SK-N-SH treated with all-trans-retinoic acid at 6 μM for 48 hours (cell line): Measurements from ENCODE around the gene HIVEP3.

Experiments used
- ATAC-seq: fragments of 200-7000 bp; cut with Tn5 transposase; 3 replicates; pipeline ENCODE4 v1.9.1; 2020; ENCODE audit warnings: mild to moderate bottlenecking, moderate library complexity
- ARNTL ChIP-seq: fragments of 450-650 bp; formaldehyde crosslinking; IDR thresholded peaks from 2 replicates; pipeline ENCODE4 v1.5.0; 2020; ENCODE audit warnings: low read depth, mild to moderate bottlenecking, moderate library complexity, borderline replicate concordance
- BACH2 ChIP-seq: fragments of 250-450 bp; sonication (Bioruptor Pico); IDR thresholded peaks from 2 replicates; pipeline ENCODE4 v1.9.0; 2021; ENCODE audit warnings: mild to moderate bottlenecking, borderline replicate concordance
- CSDC2 ChIP-seq: fragments of 250-450 bp; sonication (Bioruptor Pico); IDR thresholded peaks from 2 replicates; pipeline ENCODE4 v1.5.0; 2020; ENCODE audit warnings: mild to moderate bottlenecking, moderate library complexity
- ESRRG ChIP-seq: fragments of 250-450 bp; sonication (Bioruptor Pico); IDR thresholded peaks from 2 replicates; pipeline ENCODE4 v1.6.1; 2021; ENCODE audit warnings: mild to moderate bottlenecking
- GLIS3 ChIP-seq: fragments of 250-450 bp; sonication (Bioruptor Pico); IDR thresholded peaks from 2 replicates; pipeline ENCODE4 v1.5.0; 2020; ENCODE audit warnings: mild to moderate bottlenecking, moderate library complexity
- ISL1 ChIP-seq: fragments of 250-450 bp; sonication (Bioruptor Pico); IDR thresholded peaks from 2 replicates; pipeline ENCODE4 v2.1.2; 2022; ENCODE audit warnings: mild to moderate bottlenecking, moderate library complexity
- OSR1 ChIP-seq: fragments of 250-450 bp; sonication (Bioruptor Pico); IDR thresholded peaks from 2 replicates; pipeline ENCODE4 v1.8.0; 2022; ENCODE audit warnings: moderate library complexity, mild to moderate bottlenecking, inconsistent platforms
- PPARA ChIP-seq: fragments of 250-450 bp; sonication (Bioruptor Pico); IDR thresholded peaks from 2 replicates; pipeline ENCODE4 v1.5.0; 2020; ENCODE audit warnings: mild to moderate bottlenecking, borderline replicate concordance
- RARB ChIP-seq: fragments of 250-450 bp; sonication (Bioruptor Pico); IDR thresholded peaks from 2 replicates; pipeline ENCODE4 v1.8.0; 2021; ENCODE audit warnings: mild to moderate bottlenecking, moderate library complexity
- SNAI2 ChIP-seq: fragments of 250-450 bp; sonication (Bioruptor Pico); IDR thresholded peaks from 2 replicates; pipeline ENCODE4 v1.5.0; 2020; ENCODE audit warnings: mild to moderate bottlenecking, moderate library complexity
- TCF4 ChIP-seq: fragments of 250-450 bp; sonication (Bioruptor Pico); IDR thresholded peaks from 2 replicates; pipeline ENCODE4 v1.8.0; 2021; ENCODE audit warnings: mild to moderate bottlenecking, moderate library complexity, borderline replicate concordance
- TOX ChIP-seq: fragments of 250-450 bp; sonication (Bioruptor Pico); IDR thresholded peaks from 2 replicates; pipeline ENCODE4 v1.8.0; 2021; ENCODE audit warnings: mild to moderate bottlenecking, moderate library complexity, borderline replicate concordance
- ZC3H10 ChIP-seq: fragments of 250-450 bp; sonication (Bioruptor Pico); IDR thresholded peaks from 2 replicates; pipeline ENCODE4 v1.5.1; 2021; ENCODE audit warnings: mild to moderate bottlenecking, moderate library complexity
- ZFP3 ChIP-seq: fragments of 250-450 bp; sonication (Bioruptor Pico); IDR thresholded peaks from 2 replicates; pipeline ENCODE4 v1.5.0; 2020; ENCODE audit warnings: mild to moderate bottlenecking, moderate library complexity
- ZFP30 ChIP-seq: fragments of 450-650 bp; formaldehyde crosslinking; IDR thresholded peaks from 2 replicates; pipeline ENCODE4 v1.5.0; 2022; ENCODE audit warnings: mild to moderate bottlenecking, moderate library complexity
- ZNF70 ChIP-seq: fragments of 450-650 bp; formaldehyde crosslinking; IDR thresholded peaks from 2 replicates; pipeline ENCODE4 v1.5.0; 2020; ENCODE audit warnings: mild to moderate bottlenecking, moderate library complexity
- ZNF8 ChIP-seq: fragments of 450-650 bp; formaldehyde crosslinking; IDR thresholded peaks from 2 replicates; pipeline ENCODE4 v1.5.0; 2020; ENCODE audit warnings: mild to moderate bottlenecking, moderate library complexity
- TF ChIP-seq, protein P1 (sequence below): fragments of 250-450 bp; sonication (Bioruptor Pico); IDR thresholded peaks from 2 replicates; pipeline ENCODE4 v1.5.1; 2020; ENCODE audit warnings: low read depth, mild to moderate bottlenecking, moderate library complexity
- TF ChIP-seq, protein P2 (sequence below): fragments of 250-450 bp; sonication (Bioruptor Pico); IDR thresholded peaks from 2 replicates; pipeline ENCODE4 v1.8.0; 2021; ENCODE audit warnings: low read depth, mild to moderate bottlenecking, moderate library complexity, borderline replicate concordance
- TF ChIP-seq, protein P3 (sequence below): fragments of 250-450 bp; sonication (Bioruptor Pico); IDR thresholded peaks from 2 replicates; pipeline ENCODE4 v1.8.0; 2020; ENCODE audit warnings: mild to moderate bottlenecking, moderate library complexity, borderline replicate concordance

Gene HIVEP3

DNA sequence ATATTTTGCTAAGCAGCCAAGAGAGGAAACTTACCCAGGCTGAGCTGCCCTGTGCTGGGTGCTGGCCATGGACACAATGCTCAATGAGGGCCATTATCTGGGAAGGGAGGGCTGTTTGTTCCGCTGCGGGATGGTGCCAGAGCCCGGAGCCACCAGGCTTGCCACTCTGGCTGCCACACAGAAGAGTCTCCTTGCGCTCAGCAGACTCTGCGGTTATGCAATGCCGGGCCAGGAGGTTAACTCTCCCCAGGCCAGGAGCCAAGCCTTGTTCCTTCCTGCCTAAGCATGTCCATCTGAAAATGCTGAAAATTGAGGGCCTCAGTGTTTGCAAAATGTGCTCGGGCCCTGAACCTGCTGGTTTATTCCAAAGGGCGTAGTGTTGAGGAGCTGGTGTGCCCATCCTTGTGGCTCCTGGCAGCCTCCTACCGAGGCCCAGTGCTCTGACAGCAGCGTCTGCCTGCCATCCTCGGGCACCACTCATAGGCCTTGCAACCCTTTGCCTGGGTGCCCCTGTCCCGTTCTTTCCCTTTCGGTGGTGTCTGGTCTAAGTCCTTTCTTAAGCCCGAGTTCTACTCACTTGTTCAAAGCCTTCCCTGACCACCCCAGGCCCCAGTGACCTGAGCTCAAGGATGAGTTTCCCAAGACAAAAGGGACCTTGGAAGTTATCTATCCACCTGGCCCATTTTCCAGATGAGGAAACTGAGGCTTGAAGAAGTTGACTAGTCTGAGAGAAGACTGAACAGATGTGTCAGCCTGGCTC lies 300.5 kb downstream of the HIVEP3 start:
- ATAC-seq: no peak
- TF ChIP-seq BACH2 (no peak), GLIS3 (CRISPR knock-in tag) (no peak), CSDC2 (no peak), ZC3H10 (no peak), ZFP30 (no peak), ZNF70 (CRISPR knock-in tag) (no peak), OSR1 (CRISPR knock-in tag) (no peak), RARB (CRISPR knock-in tag) (no peak), SNAI2 (no peak), ESRRG (CRISPR knock-in tag) (no peak), ISL1 (CRISPR knock-in tag) (no peak), PPARA (CRISPR knock-in tag) (no peak)
- TF ChIP-seq, protein P1, sequence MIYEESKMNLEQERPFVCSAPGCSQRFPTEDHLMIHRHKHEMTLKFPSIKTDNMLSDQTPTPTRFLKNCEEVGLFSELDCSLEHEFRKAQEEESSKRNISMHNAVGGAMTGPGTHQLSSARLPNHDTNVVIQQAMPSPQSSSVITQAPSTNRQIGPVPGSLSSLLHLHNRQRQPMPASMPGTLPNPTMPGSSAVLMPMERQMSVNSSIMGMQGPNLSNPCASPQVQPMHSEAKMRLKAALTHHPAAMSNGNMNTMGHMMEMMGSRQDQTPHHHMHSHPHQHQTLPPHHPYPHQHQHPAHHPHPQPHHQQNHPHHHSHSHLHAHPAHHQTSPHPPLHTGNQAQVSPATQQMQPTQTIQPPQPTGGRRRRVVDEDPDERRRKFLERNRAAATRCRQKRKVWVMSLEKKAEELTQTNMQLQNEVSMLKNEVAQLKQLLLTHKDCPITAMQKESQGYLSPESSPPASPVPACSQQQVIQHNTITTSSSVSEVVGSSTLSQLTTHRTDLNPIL: no peak
- TF ChIP-seq, all 23 proteins: peak for 0

DNA sequence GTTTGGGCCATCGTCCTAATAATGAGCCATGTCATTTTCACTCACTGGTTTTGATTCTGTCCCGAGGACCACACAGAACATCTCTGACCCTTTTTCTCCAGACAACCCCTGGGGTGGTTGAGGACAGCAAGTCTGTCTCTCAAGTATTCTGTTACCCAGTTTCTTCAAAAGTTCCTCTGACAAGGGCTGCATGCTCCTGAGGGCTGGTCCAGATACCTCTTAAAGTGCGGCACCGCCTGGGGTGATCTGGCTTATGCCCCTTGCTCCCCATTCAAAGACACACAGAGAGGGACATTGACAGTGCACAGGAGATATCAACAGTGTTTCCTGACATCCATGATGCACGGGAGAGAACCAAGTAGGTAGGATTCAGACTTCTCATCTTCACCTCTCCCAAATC lies 301.4 kb downstream of the HIVEP3 start:
- no peak for TF ChIP-seq TCF4 (CRISPR knock-in tag)
- TF ChIP-seq, all 23 proteins: peak for 0
- ATAC-seq: no peak

DNA sequence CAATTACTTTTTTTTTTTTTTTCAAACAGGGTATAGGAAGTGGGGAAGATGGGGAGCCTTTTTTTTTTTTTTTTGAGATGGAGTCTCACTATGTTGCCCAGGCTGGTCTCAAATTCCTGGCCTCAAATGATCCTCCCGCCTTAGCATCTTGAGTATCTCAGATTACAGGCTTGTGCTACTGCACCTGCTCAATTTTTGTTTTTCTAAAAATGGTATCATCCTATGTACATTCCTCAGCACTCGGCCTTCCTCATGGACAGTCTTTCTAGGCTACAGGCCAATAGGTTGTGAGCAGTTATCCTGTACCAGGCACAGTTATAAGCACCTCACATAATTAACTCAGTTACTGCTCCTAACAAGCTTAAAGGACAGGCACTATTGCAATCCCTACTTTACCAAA lies 302.2 kb downstream of the HIVEP3 start:
- TF ChIP-seq RARB (CRISPR knock-in tag): no peak
- TF ChIP-seq OSR1 (CRISPR knock-in tag): no peak
- TF ChIP-seq, protein P1: no peak
- TF ChIP-seq ZNF70 (CRISPR knock-in tag): no peak
- TF ChIP-seq, protein P2, sequence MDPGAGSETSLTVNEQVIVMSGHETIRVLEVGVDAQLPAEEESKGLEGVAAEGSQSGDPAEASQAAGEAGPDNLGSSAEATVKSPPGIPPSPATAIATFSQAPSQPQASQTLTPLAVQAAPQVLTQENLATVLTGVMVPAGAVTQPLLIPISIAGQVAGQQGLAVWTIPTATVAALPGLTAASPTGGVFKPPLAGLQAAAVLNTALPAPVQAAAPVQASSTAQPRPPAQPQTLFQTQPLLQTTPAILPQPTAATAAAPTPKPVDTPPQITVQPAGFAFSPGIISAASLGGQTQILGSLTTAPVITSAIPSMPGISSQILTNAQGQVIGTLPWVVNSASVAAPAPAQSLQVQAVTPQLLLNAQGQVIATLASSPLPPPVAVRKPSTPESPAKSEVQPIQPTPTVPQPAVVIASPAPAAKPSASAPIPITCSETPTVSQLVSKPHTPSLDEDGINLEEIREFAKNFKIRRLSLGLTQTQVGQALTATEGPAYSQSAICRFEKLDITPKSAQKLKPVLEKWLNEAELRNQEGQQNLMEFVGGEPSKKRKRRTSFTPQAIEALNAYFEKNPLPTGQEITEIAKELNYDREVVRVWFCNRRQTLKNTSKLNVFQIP (CRISPR knock-in tag): no peak
- no peak for TF ChIP-seq TCF4 (CRISPR knock-in tag)
- no peak for TF ChIP-seq SNAI2
- no peak for TF ChIP-seq ZFP30
- no peak for TF ChIP-seq TOX
- no peak for TF ChIP-seq CSDC2
- TF ChIP-seq ZNF8: no peak
- no peak for TF ChIP-seq ZC3H10
- no peak for TF ChIP-seq ZFP3 (CRISPR knock-in tag)
- no peak for TF ChIP-seq PPARA (CRISPR knock-in tag)
- no peak for TF ChIP-seq ESRRG (CRISPR knock-in tag)
- no peak for TF ChIP-seq GLIS3 (CRISPR knock-in tag)
- TF ChIP-seq, all 23 proteins: peak for 0
- no peak for ATAC-seq

DNA sequence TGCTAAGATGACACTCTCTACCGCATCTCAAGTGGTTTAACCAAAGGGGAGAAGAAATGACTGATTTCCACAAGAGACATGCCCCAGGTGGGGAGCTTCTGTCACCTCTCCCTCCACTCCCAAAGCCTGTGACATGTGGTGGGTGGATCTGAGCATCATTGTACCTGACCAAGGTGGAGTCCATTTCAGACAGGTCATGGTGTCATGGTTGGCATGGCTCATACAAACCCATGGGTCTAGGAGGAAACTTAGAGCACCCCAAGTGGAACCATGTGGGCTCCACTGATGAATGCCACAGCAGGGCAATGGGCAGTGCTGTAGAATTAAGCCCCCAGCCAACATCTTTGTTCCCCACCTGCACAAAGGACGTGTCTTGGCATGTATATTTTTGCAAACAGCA lies 302.7 kb downstream of the HIVEP3 start:
- ATAC-seq: no peak
- TF ChIP-seq TOX: no peak
- no peak for TF ChIP-seq GLIS3 (CRISPR knock-in tag)
- TF ChIP-seq ZC3H10: no peak
- TF ChIP-seq, protein P3, sequence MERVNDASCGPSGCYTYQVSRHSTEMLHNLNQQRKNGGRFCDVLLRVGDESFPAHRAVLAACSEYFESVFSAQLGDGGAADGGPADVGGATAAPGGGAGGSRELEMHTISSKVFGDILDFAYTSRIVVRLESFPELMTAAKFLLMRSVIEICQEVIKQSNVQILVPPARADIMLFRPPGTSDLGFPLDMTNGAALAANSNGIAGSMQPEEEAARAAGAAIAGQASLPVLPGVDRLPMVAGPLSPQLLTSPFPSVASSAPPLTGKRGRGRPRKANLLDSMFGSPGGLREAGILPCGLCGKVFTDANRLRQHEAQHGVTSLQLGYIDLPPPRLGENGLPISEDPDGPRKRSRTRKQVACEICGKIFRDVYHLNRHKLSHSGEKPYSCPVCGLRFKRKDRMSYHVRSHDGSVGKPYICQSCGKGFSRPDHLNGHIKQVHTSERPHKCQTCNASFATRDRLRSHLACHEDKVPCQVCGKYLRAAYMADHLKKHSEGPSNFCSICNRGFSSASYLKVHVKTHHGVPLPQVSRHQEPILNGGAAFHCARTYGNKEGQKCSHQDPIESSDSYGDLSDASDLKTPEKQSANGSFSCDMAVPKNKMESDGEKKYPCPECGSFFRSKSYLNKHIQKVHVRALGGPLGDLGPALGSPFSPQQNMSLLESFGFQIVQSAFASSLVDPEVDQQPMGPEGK (CRISPR knock-in tag): no peak
- no peak for TF ChIP-seq ESRRG (CRISPR knock-in tag)
- no peak for TF ChIP-seq ARNTL (CRISPR knock-in tag)

DNA sequence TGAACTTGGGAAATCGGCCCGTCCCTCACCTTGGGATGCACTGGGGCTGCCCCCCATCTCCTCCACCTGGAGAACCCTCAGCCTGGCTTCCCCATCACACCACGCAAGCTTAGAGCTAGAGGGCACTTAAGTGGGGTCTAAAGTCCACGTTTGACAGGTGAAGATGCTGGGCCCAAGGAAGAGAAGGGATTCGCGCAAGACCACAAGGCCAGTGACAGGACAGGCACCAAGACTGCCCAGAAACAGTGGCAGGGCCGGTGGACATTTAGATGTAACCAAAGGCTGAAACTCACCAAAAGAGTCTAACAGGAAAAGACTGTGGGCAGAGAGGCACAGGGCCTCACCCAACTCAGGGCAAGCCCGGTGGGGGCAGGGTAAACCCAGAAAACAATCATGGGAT lies 303.4 kb downstream of the HIVEP3 start:
- ATAC-seq: no peak
- no peak for TF ChIP-seq ZC3H10
- TF ChIP-seq, all 23 proteins: peak for 0
